Cerebellar nuclear complex (tissue), 1 donor: ENCODE data around the gene SLC24A5.

ENCODE experiments used
- DNase-seq, 2 experiments: peaks; one replicate each; lab custom pipeline; 2025; lab: John Stamatoyannopoulos, UW

The SLC24A5 gene

GRCh38 chr15:48112242-48112641, 8.5 kb upstream of the SLC24A5 start:
- no peak for DNase-seq

GRCh38 chr15:48119277-48119676, 1.5 kb upstream of the SLC24A5 start:
- no peak for DNase-seq

GRCh38 chr15:48121849-48122248, 1.1 kb downstream of the SLC24A5 start:
- DNase-seq = no peak

GRCh38 chr15:48126667-48127355, 6.0 kb downstream of the SLC24A5 start:
- DNase-seq = no peak

- DNase-seq = no peak
Measured at GRCh38 chr15:48131324-48131723, 10.5 kb downstream of the SLC24A5 start.

- DNase-seq = no peak
Measured at GRCh38 chr15:48132874-48133273, 12.1 kb downstream of the SLC24A5 start.

- DNase-seq = no peak
Measured at GRCh38 chr15:48143856-48144255, 23.1 kb downstream of the SLC24A5 start.

- DNase-seq = no peak
Measured at GRCh38 chr15:48144889-48145288, 24.1 kb downstream of the SLC24A5 start.

- no peak for DNase-seq
Measured at GRCh38 chr15:48145923-48146322, 25.1 kb downstream of the SLC24A5 start.

- DNase-seq = no peak
Measured at GRCh38 chr15:48147358-48147757, 26.6 kb downstream of the SLC24A5 start.

GRCh38 chr15:48149858-48150257, 29.1 kb downstream of the SLC24A5 start:
- DNase-seq = no peak

GRCh38 chr15:48153526-48153925, 32.7 kb downstream of the SLC24A5 start:
- no peak for DNase-seq

GRCh38 chr15:48168616-48169015, 47.8 kb downstream of the SLC24A5 start:
- DNase-seq = no peak

- DNase-seq = no peak
Measured at GRCh38 chr15:48170981-48171380, 50.2 kb downstream of the SLC24A5 start.

- DNase-seq = no peak
Measured at GRCh38 chr15:48175126-48175525, 54.3 kb downstream of the SLC24A5 start.

GRCh38 chr15:48176112-48176511, 55.3 kb downstream of the SLC24A5 start:
- DNase-seq = no peak

GRCh38 chr15:48176957-48177356, 56.2 kb downstream of the SLC24A5 start:
- DNase-seq = no peak

GRCh38 chr15:48177383-48177765, 56.6 kb downstream of the SLC24A5 start:
- peak in 1 of 2 experiments; percentile 47 for DNase-seq

GRCh38 chr15:48177766-48178647, 57.2 kb downstream of the SLC24A5 start, which contains the start of gene MYEF2:
Gene MYEF2, minus strand, starts transcription at chr15:48178295. Its CDS starts 58 bp downstream, at chr15:48178237.
- peak in 1 of 2 experiments; percentile 55 for DNase-seq

GRCh38 chr15:48178648-48178931, 57.8 kb downstream of the SLC24A5 start:
- DNase-seq = no peak

GRCh38 chr15:48182749-48183148, 62.0 kb downstream of the SLC24A5 start:
- DNase-seq = no peak

GRCh38 chr15:48185529-48185928, 64.7 kb downstream of the SLC24A5 start:
- no peak for DNase-seq

- no peak for DNase-seq
Measured at GRCh38 chr15:48186271-48186670, 65.5 kb downstream of the SLC24A5 start.
